HEK293 (cell line): ENCODE measurements around the gene PKD2.

Source experiments
- CTCF ChIA-PET: fragments of 350-600 bp; formaldehyde crosslinking; extraction: SDS; loops from one replicate; lab custom pipeline; 2021; ENCODE audit warnings: antibody characterized with exemption; lab: Yijun Ruan, JAX
- POLR2A ChIA-PET: fragments of 300-600 bp; formaldehyde crosslinking; extraction: SDS; loops from one replicate; lab custom pipeline; 2020; ENCODE audit warnings: antibody characterized with exemption, inconsistent platforms; lab: Yijun Ruan, JAX
- H3K27ac ChIP-seq: fragments of 200-500 bp; sonication (Bioruptor generic); 2 replicates; pipeline ENCODE4 v1.5.1; 2014; ENCODE audit warnings: low read depth, low read length, control low read depth, inconsistent platforms; ENCODE audit errors: extremely low read depth
- H3K36me3 ChIP-seq, 2 experiments: fragments of 200-500 bp in 1 of 2; sonication (Bioruptor generic) in 1 of 2; 1 replicate in 1 of 2; 2 replicates in 1 of 2; pipeline ENCODE4 v1.5.1; 2014 to 2017; ENCODE audit warnings: inconsistent platforms in 2 of 2, low read length in 2 of 2; ENCODE audit not compliant: control insufficient read depth in 2 of 2, insufficient read depth in 1 of 2
- H3K4me1 ChIP-seq: fragments of 200-500 bp; sonication (Bioruptor generic); 2 replicates; pipeline ENCODE4 v1.5.1; 2014; ENCODE audit warnings: mild to moderate bottlenecking, low read length, inconsistent platforms; ENCODE audit not compliant: control insufficient read depth, insufficient read depth
- H3K4me3 ChIP-seq: 2 replicates; pipeline ENCODE4 v1.5.1; 2011; ENCODE audit warnings: low read depth, mild to moderate bottlenecking, control low read depth, low read length, moderate library complexity
- H3K9me3 ChIP-seq: fragments of 200-500 bp; sonication (Bioruptor generic); 2 replicates; pipeline ENCODE4 v1.5.1; 2014; ENCODE audit warnings: low read depth, low read length, inconsistent platforms; ENCODE audit not compliant: control insufficient read depth, insufficient read depth
- AEBP2 ChIP-seq: fragments of 450-650 bp; formaldehyde crosslinking; IDR thresholded peaks from 2 replicates; pipeline ENCODE4 v1.5.1; 2016; ENCODE audit warnings: missing biosample characterization, missing genetic modification characterization, borderline replicate concordance
- ELK4 ChIP-seq: IDR thresholded peaks from 2 replicates; pipeline ENCODE4 v1.6.1; 2011; ENCODE audit warnings: mild to moderate bottlenecking, low read depth, low read length, borderline replicate concordance
- GLI4 ChIP-seq: fragments of 450-650 bp; formaldehyde crosslinking; IDR thresholded peaks from 2 replicates; pipeline ENCODE4 v1.5.1; 2016; ENCODE audit warnings: missing biosample characterization, missing genetic modification characterization
- HOXC10 ChIP-seq: sonication (generic); formaldehyde crosslinking; IDR thresholded peaks from 2 replicates; pipeline ENCODE4 v1.8.1; 2023; ENCODE audit warnings: mild to moderate bottlenecking, missing genetic modification reagents
- HOXD13 ChIP-seq: sonication (generic); formaldehyde crosslinking; IDR thresholded peaks from 2 replicates; pipeline ENCODE4 v1.8.0; 2022; ENCODE audit warnings: missing genetic modification reagents, borderline replicate concordance
- IKZF3 ChIP-seq: fragments of 450-650 bp; IDR thresholded peaks from 2 replicates; pipeline ENCODE4 v1.5.0; 2018; ENCODE audit warnings: missing biosample characterization, mild to moderate bottlenecking, missing genetic modification characterization, moderate library complexity
- SP7 ChIP-seq: fragments of 450-650 bp; formaldehyde crosslinking; IDR thresholded peaks from 2 replicates; pipeline ENCODE4 v1.5.1; 2016; ENCODE audit warnings: missing biosample characterization, missing genetic modification characterization
- ZNF16 ChIP-seq: fragments of 450-650 bp; formaldehyde crosslinking; IDR thresholded peaks from 2 replicates; pipeline ENCODE4 v1.5.1; 2016; ENCODE audit warnings: low read depth, missing biosample characterization, missing genetic modification characterization
- ZNF266 ChIP-seq: fragments of 450-650 bp; formaldehyde crosslinking; IDR thresholded peaks from 2 replicates; pipeline ENCODE4 v1.5.1; 2016; ENCODE audit warnings: missing biosample characterization, missing genetic modification characterization, low read depth
- ZNF555 ChIP-seq: fragments of 450-650 bp; formaldehyde crosslinking; conservative IDR thresholded peaks from 2 replicates; pipeline ENCODE4 v1.5.1; 2017; ENCODE audit warnings: missing biosample characterization, mild to moderate bottlenecking, missing genetic modification characterization, inconsistent platforms
- ZNF560 ChIP-seq: fragments of 450-650 bp; formaldehyde crosslinking; IDR thresholded peaks from 2 replicates; pipeline ENCODE4 v1.5.1; 2017; ENCODE audit warnings: missing biosample characterization, missing genetic modification characterization, borderline replicate concordance
- ZNF670 ChIP-seq: fragments of 450-650 bp; formaldehyde crosslinking; IDR thresholded peaks from 2 replicates; pipeline ENCODE4 v1.5.1; 2016; ENCODE audit warnings: missing biosample characterization, missing genetic modification characterization, low read depth
- ZNF792 ChIP-seq: fragments of 450-650 bp; formaldehyde crosslinking; IDR thresholded peaks from 2 replicates; pipeline ENCODE4 v1.5.1; 2016; ENCODE audit warnings: missing biosample characterization, missing genetic modification characterization
- ZNF837 ChIP-seq: fragments of 450-650 bp; formaldehyde crosslinking; IDR thresholded peaks from 2 replicates; pipeline ENCODE4 v1.5.1; 2016; ENCODE audit warnings: missing biosample characterization, missing genetic modification characterization
- ZXDB ChIP-seq: fragments of 450-650 bp; formaldehyde crosslinking; IDR thresholded peaks from 2 replicates; pipeline ENCODE4 v1.5.1; 2016; ENCODE audit warnings: missing biosample characterization, missing genetic modification characterization
- TF ChIP-seq, protein P1 (sequence below): fragments of 450-650 bp; formaldehyde crosslinking; IDR thresholded peaks from 2 replicates; pipeline ENCODE4 v1.5.1; 2016; ENCODE audit warnings: missing biosample characterization, missing genetic modification characterization
- TF ChIP-seq, protein P2 (sequence below): fragments of 450-650 bp; formaldehyde crosslinking; IDR thresholded peaks from 2 replicates; pipeline ENCODE4 v1.5.1; 2016; ENCODE audit warnings: missing biosample characterization, missing genetic modification characterization, borderline replicate concordance

The PKD2 gene

GRCh38 chr4:88064410-88064809 is 57.0 kb downstream of the PKD2 start:
- Histone ChIP-seq H3K4me3 (no peak overlapping the region), H3K9me3 (no peaks in the 10 kb centered on the region), H3K27ac (no peak overlapping the region), H3K4me1 (no peaks in the 10 kb centered on the region), H3K36me3 (peaks cover 17 to 72% of the 10 kb centered on the region in 2 experiments)
- no peak for TF ChIP-seq GLI4 (tag by site-specific recombination)
- no peak for TF ChIP-seq ZNF670 (tag by site-specific recombination)
- no peak for TF ChIP-seq ELK4
- TF ChIP-seq, protein P1, sequence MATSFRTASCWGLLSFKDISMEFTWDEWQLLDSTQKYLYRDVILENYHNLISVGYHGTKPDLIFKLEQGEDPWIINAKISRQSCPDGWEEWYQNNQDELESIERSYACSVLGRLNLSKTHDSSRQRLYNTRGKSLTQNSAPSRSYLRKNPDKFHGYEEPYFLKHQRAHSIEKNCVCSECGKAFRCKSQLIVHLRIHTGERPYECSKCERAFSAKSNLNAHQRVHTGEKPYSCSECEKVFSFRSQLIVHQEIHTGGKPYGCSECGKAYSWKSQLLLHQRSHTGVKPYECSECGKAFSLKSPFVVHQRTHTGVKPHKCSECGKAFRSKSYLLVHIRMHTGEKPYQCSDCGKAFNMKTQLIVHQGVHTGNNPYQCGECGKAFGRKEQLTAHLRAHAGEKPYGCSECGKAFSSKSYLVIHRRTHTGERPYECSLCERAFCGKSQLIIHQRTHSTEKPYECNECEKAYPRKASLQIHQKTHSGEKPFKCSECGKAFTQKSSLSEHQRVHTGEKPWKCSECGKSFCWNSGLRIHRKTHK, result no peak
- TF ChIP-seq ZXDB (tag by site-specific recombination), result no peak
- TF ChIP-seq ZNF837 (tag by site-specific recombination), result no peak
- TF ChIP-seq ZNF560 (tag by site-specific recombination), result no peak
- TF ChIP-seq, protein P2, sequence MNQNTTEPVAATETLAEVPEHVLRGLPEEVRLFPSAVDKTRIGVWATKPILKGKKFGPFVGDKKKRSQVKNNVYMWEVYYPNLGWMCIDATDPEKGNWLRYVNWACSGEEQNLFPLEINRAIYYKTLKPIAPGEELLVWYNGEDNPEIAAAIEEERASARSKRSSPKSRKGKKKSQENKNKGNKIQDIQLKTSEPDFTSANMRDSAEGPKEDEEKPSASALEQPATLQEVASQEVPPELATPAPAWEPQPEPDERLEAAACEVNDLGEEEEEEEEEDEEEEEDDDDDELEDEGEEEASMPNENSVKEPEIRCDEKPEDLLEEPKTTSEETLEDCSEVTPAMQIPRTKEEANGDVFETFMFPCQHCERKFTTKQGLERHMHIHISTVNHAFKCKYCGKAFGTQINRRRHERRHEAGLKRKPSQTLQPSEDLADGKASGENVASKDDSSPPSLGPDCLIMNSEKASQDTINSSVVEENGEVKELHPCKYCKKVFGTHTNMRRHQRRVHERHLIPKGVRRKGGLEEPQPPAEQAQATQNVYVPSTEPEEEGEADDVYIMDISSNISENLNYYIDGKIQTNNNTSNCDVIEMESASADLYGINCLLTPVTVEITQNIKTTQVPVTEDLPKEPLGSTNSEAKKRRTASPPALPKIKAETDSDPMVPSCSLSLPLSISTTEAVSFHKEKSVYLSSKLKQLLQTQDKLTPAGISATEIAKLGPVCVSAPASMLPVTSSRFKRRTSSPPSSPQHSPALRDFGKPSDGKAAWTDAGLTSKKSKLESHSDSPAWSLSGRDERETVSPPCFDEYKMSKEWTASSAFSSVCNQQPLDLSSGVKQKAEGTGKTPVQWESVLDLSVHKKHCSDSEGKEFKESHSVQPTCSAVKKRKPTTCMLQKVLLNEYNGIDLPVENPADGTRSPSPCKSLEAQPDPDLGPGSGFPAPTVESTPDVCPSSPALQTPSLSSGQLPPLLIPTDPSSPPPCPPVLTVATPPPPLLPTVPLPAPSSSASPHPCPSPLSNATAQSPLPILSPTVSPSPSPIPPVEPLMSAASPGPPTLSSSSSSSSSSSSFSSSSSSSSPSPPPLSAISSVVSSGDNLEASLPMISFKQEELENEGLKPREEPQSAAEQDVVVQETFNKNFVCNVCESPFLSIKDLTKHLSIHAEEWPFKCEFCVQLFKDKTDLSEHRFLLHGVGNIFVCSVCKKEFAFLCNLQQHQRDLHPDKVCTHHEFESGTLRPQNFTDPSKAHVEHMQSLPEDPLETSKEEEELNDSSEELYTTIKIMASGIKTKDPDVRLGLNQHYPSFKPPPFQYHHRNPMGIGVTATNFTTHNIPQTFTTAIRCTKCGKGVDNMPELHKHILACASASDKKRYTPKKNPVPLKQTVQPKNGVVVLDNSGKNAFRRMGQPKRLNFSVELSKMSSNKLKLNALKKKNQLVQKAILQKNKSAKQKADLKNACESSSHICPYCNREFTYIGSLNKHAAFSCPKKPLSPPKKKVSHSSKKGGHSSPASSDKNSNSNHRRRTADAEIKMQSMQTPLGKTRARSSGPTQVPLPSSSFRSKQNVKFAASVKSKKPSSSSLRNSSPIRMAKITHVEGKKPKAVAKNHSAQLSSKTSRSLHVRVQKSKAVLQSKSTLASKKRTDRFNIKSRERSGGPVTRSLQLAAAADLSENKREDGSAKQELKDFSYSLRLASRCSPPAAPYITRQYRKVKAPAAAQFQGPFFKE, result no peak
- no peak for TF ChIP-seq ZNF555 (tag by site-specific recombination)
- ChIA-PET CTCF (interaction anchor here (1.2 kb wide), 1 partner anchor 32 kb away, joined by 3 read pairs; no protein-coding TSS in a partner anchor), POLR2A (no interaction called here)

DNA sequence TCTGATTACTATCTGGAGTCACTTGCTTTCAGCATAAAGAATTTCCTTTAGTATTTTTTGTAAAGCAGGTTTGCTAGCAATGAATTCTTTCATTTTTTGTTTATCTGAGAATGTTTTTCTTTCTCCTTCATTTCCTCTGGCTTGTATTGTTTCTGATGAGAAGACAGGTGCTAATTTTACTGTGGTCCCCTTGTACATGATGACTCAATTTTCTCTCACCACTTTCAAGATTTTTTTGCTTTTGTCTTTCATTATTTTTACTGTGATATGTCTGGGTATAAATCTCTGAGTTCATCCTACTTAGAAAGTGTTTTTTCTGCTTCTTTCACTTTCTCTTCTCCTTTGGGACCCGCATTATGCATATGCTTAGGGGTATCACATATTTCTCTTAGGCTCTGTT is 62.6 kb downstream of the PKD2 start:
- Histone ChIP-seq H3K36me3 (peaks cover 42 to 85% of the 10 kb centered on the region in 2 experiments), H3K27ac (no peak overlapping the region), H3K4me3 (no peak overlapping the region), H3K4me1 (no peaks in the 10 kb centered on the region), H3K9me3 (no peaks in the 10 kb centered on the region)
- ChIA-PET CTCF (no interaction called here), POLR2A (no interaction called here)
- TF ChIP-seq HOXD13 (CRISPR knock-in tag) (no peak), HOXC10 (CRISPR knock-in tag) (no peak), IKZF3 (tag by site-specific recombination) (no peak), ZNF792 (tag by site-specific recombination) (no peak), ZNF16 (no peak), SP7 (tag by site-specific recombination) (no peak), ZNF266 (tag by site-specific recombination) (no peak), AEBP2 (tag by site-specific recombination) (no peak)
- TF ChIP-seq, all 188 proteins: peak for 0
